Prostate gland (tissue), 2 donors: Measurements from ENCODE around the gene AMOTL1.

Experiments used
- POLR2AphosphoS5 ChIP-seq: sonication (generic); formaldehyde crosslinking; IDR thresholded peaks from one replicate; pipeline ENCODE4 v1.6.1; 2017; ENCODE audit warnings: antibody characterized with exemption
- TF ChIP-seq, protein P1 (sequence below), 4 experiments: fragments of 200-600 bp in 2 of 4; fragments of 450-650 bp in 2 of 4; sonication (generic) in 2 of 4; IDR thresholded peaks; 1 replicate in 3 of 4; 2 replicates in 1 of 4; pipeline ENCODE4 v1.5.1; 2016 to 2019; ENCODE audit warnings: antibody characterized with exemption in 4 of 4, mild to moderate bottlenecking in 2 of 4, moderate library complexity in 2 of 4

DNA sequence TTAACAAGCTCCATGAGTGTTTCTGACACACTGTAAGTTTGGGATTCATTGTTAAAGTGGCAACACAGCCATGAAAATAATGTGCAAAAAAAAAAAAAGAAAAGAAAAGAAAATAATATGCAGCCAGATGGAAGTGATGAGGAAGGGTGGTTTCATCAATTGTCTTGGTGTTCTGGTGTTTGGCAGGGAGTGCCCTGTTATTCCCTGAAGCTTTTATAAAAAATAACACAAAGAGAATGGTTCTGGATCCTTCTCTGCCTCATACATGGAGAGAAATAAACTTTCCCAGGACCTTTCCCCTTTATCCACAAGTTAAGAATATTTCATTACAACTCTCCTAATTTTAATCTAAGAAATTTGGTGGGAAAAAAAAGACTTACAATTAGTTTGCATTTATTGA is 16.7 kb downstream of the AMOTL1 start:
- TF ChIP-seq, protein P1, sequence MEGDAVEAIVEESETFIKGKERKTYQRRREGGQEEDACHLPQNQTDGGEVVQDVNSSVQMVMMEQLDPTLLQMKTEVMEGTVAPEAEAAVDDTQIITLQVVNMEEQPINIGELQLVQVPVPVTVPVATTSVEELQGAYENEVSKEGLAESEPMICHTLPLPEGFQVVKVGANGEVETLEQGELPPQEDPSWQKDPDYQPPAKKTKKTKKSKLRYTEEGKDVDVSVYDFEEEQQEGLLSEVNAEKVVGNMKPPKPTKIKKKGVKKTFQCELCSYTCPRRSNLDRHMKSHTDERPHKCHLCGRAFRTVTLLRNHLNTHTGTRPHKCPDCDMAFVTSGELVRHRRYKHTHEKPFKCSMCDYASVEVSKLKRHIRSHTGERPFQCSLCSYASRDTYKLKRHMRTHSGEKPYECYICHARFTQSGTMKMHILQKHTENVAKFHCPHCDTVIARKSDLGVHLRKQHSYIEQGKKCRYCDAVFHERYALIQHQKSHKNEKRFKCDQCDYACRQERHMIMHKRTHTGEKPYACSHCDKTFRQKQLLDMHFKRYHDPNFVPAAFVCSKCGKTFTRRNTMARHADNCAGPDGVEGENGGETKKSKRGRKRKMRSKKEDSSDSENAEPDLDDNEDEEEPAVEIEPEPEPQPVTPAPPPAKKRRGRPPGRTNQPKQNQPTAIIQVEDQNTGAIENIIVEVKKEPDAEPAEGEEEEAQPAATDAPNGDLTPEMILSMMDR (IDR thresholded peaks at IDR 0.05): no peak
- TF ChIP-seq POLR2AphosphoS5: no peak
